Measurements from ENCODE around the gene TXNRD1.
A peak's percentile ranks its signal among the peaks of the same experiment; 100 is the strongest.

GRCh38 chr12:104286516-104287482 lies 71.2 kb downstream of the TXNRD1 start:
- TF ChIP-seq CTCF (IDR thresholded peaks at IDR 0.05) = no peak
- peak; percentile 79 for TF ChIP-seq POLR2A (IDR thresholded peaks at IDR 0.05)

Measured in prostate gland (tissue), 2 donors.